ENCODE measurements around the gene PCDHA7. TPM values are rescaled to one million over a fixed set of nuclear protein-coding genes. Genes with fewer than 3 reads are reported as not detected.

The PCDHA7 gene
- total and polyA plus RNA-seq, 2 of the 4 experiments (the other 2 are of a cell fraction) = 0.10 to 0.18 TPM

DNA sequence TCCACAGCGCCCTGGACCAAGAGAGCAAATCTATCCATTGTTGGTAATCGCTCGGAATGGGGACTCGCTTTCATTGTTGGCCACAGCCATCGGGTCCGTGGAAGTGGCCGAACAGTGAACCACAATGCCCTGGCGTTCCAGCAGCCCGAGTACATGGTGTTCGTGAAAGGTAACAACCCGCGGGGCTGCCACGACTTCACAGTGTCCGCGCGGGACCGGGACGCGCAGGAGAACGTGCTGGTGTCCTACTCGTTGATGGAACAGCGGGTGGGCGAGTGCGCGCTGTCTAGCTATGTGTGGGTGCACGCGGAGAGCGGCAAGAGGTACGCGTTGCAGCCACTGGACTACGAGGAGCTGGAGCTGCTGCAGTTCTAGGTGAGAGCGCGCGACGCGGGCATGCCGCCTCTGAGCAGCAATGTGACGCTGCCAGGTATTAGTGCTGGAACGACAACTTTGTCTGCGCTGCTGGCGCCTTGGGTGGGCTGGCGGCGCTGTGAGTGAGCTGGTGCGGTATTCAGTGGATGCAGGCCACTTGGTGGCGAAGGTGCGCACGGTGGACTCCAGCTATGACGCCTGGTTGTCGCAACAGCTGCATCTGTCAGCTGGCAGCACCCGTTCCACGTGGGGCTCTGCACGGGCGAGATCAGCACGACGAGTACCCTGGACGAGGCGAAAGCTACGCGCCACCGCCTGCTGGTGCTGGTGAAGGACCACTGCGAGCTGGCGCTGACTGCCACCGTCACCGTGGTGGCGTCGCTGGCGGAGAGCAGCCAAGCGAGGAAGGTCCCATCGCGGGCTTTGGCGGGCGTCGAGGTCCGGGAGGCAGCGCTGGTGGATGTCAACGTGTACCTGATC is 28.6 kb downstream of the PCDHA7 start:
- Histone ChIP-seq H3K27me3 (ENCODE audit: control insufficient read depth, insufficient read depth, low read length) (no peaks in the 10 kb centered on the region), H3K9ac (ENCODE audit: low read depth, low read length) (no peak overlapping the region), H3K9me3 (ENCODE audit: control insufficient read depth, insufficient read depth, low read length) (peaks cover 26% of the 10 kb centered on the region), H4K91ac (ENCODE audit: insufficient read depth, low read depth, low read length) (no peak overlapping the region), H3K4me3 (ENCODE audit: insufficient read depth, low read depth, low read length) (no peak overlapping the region), H4K8ac (ENCODE audit: low read depth in 2 of 2, low read length in 2 of 2) (no peak overlapping the region), H2BK5ac (ENCODE audit: low read depth, low read length, poor library complexity, severe bottlenecking) (no peak overlapping the region), H3K56ac (ENCODE audit: extremely low read depth, insufficient read depth, low read length) (no peak overlapping the region), H2AK5ac (ENCODE audit: low read depth, low read length) (no peak overlapping the region), H3K36me3 (ENCODE audit: control insufficient read depth, insufficient read depth, low read length) (no peaks in the 10 kb centered on the region), H3K27ac (ENCODE audit: insufficient read depth, low read length) (no peak overlapping the region), H2BK20ac (ENCODE audit: low read depth, low read length) (no peak overlapping the region), H3K9me1 (ENCODE audit: insufficient read depth, low read length) (no peaks in the 10 kb centered on the region), H4K5ac (ENCODE audit: low read depth, low read length) (no peak overlapping the region), H3K4me1 (ENCODE audit: control insufficient read depth, insufficient read depth, low read length) (no peaks in the 10 kb centered on the region), H3K14ac (replicated peaks; ENCODE audit: low read depth, low read length) (no peak overlapping the region), H3K4ac (ENCODE audit: low read depth, low read length) (no peak overlapping the region), H3K23ac (ENCODE audit: low read depth, low read length) (no peak overlapping the region), H3K4me2 (ENCODE audit: low read depth, low read length) (no peak overlapping the region), H2AK9ac (replicated peaks; ENCODE audit: low read depth, low read length, poor library complexity) (no peak overlapping the region), H4K20me1 (ENCODE audit: insufficient read depth, low read length) (no peaks in the 10 kb centered on the region), H2BK120ac (ENCODE audit: low read depth, low read length) (no peak overlapping the region), H2AFZ (replicated peaks; ENCODE audit: low read length, poor library complexity) (no peak overlapping the region), H3K79me1 (ENCODE audit: low read depth in 1 of 2, low read length in 2 of 2) (no peaks in the 10 kb centered on the region), H3K18ac (ENCODE audit: low read depth, low read length) (no peak overlapping the region), H2BK15ac (ENCODE audit: low read depth, low read length) (no peak overlapping the region)
- WGBS, 2 experiments (ENCODE audit: extremely low coverage in 2 of 2, insufficient read length in 1 of 2) = 45% methylated on average over 49 of the region's 76 CpGs; no CpG with 5 or more reads in 1 of the 2 experiments
- DNase-seq (no peak), ATAC-seq (ENCODE audit: low read depth) (no peak)
- no peak for TF ChIP-seq BHLHE40 (IDR thresholded peaks at IDR 0.05; ENCODE audit: low read depth, low read length)
- TF ChIP-seq FOS (IDR thresholded peaks at IDR 0.05; ENCODE audit: low read depth, low read length) = no peak
- no peak for TF ChIP-seq MAZ (IDR thresholded peaks at IDR 0.05; ENCODE audit: borderline replicate concordance, low read depth, low read length)
- TF ChIP-seq CHD1 (IDR thresholded peaks at IDR 0.05; ENCODE audit: low read depth, low read length) = no peak
- TF ChIP-seq SMC3 (IDR thresholded peaks at IDR 0.05; ENCODE audit: low read depth, low read length) = no peak
- no peak for TF ChIP-seq RCOR1 (IDR thresholded peaks at IDR 0.05; ENCODE audit: insufficient replicate concordance, low read length)
- TF ChIP-seq NFE2L2 (IDR thresholded peaks at IDR 0.05; ENCODE audit: low read depth, low read length) = no peak
- no peak for TF ChIP-seq POLR2A (IDR thresholded peaks at IDR 0.05; ENCODE audit: low read depth, low read length)
- TF ChIP-seq, protein P1, sequence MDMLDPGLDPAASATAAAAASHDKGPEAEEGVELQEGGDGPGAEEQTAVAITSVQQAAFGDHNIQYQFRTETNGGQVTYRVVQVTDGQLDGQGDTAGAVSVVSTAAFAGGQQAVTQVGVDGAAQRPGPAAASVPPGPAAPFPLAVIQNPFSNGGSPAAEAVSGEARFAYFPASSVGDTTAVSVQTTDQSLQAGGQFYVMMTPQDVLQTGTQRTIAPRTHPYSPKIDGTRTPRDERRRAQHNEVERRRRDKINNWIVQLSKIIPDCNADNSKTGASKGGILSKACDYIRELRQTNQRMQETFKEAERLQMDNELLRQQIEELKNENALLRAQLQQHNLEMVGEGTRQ (IDR thresholded peaks at IDR 0.05; ENCODE audit: low read depth, low read length) = no peak
- in situ Hi-C loops (cut with MboI; ENCODE audit: low sequenced_read_pairs) = no loop called here
- CTCF ChIA-PET = no interaction called here
- BruUV-seq (replicated peaks) = no TSS peak
- dilution Hi-C loops (cut with HindIII; ENCODE audit: low sequenced_read_pairs, unreplicated experiment) = no loop called here
- intact Hi-C loops (cut with micrococcal nuclease) = no loop called here
- POLR2A ChIA-PET (ENCODE audit: unreplicated experiment) = no interaction called here

All from IMR-90 (cell line).